WTC11 (cell line): ENCODE data around the gene IRS1. TPM values are rescaled to one million over a fixed set of nuclear protein-coding genes. Genes with fewer than 3 reads are reported as not detected.

Experiments used
- ATAC-seq: fragments of 200-7000 bp; cut with Tn5 transposase; 2 replicates; pipeline ENCODE4 v1.10.0; 2021; ENCODE audit warnings: mild to moderate bottlenecking, moderate library complexity
- CTCF ChIA-PET: fragments of 300-600 bp; sonication (Branson Sonifier 250); formaldehyde crosslinking; loops from one replicate; lab custom pipeline; 2021; ENCODE audit warnings: antibody characterized with exemption; lab: Charles Lee
- POLR2A ChIA-PET: fragments of 350-600 bp; sonication (Branson Sonifier 250); formaldehyde crosslinking; loops from one replicate; lab custom pipeline; 2021; ENCODE audit warnings: antibody characterized with exemption; lab: Charles Lee
- DNase-seq: peaks from one replicate; pipeline ENCODE4 v3.0.0; 2021; ENCODE audit warnings: low spot score
- H3K27ac Mint-ChIP-seq: 2 replicates; pipeline ENCODE4 v1.8.0; 2021; ENCODE audit warnings: mixed read lengths
- H3K27me3 Mint-ChIP-seq: 2 replicates; pipeline ENCODE4 v1.8.0; 2021; ENCODE audit warnings: low read depth, mild to moderate bottlenecking, moderate library complexity, mixed read lengths
- H3K36me3 Mint-ChIP-seq: 2 replicates; pipeline ENCODE4 v1.8.0; 2021; ENCODE audit warnings: mixed read lengths
- H3K4me1 Mint-ChIP-seq: 2 replicates; pipeline ENCODE4 v1.8.0; 2022; ENCODE audit warnings: mixed read lengths
- H3K4me3 Mint-ChIP-seq: 2 replicates; pipeline ENCODE4 v1.8.0; 2021; ENCODE audit warnings: mild to moderate bottlenecking, moderate library complexity, mixed read lengths
- H3K9me3 Mint-ChIP-seq: 2 replicates; pipeline ENCODE4 v1.8.0; 2021; ENCODE audit warnings: mixed read lengths
- CREB1 ChIP-seq: sonication (generic); formaldehyde crosslinking; IDR thresholded peaks from 2 replicates; pipeline ENCODE4 v1.8.0; 2023; ENCODE audit warnings: mild to moderate bottlenecking, missing genetic modification reagents
- EMX1 ChIP-seq: fragments of 250-450 bp; sonication (Bioruptor Pico); IDR thresholded peaks from 2 replicates; pipeline ENCODE4 v1.8.0; 2021; ENCODE audit warnings: mild to moderate bottlenecking
- FOXJ3 ChIP-seq: sonication (generic); formaldehyde crosslinking; IDR thresholded peaks from 2 replicates; pipeline ENCODE4 v1.9.0; 2021; ENCODE audit warnings: missing genetic modification reagents, mild to moderate bottlenecking, borderline replicate concordance
- FOXK1 ChIP-seq: sonication (generic); formaldehyde crosslinking; IDR thresholded peaks from 2 replicates; pipeline ENCODE4 v1.8.0; 2022; ENCODE audit warnings: mild to moderate bottlenecking, moderate library complexity, missing genetic modification reagents
- GRHL2 ChIP-seq: fragments of 250-450 bp; sonication (Bioruptor Pico); IDR thresholded peaks from 2 replicates; pipeline ENCODE4 v1.8.0; 2022; ENCODE audit warnings: mild to moderate bottlenecking, moderate library complexity; ENCODE audit not compliant: insufficient replicate concordance, severe bottlenecking
- KAT7 ChIP-seq: sonication (generic); formaldehyde crosslinking; IDR thresholded peaks from 2 replicates; pipeline ENCODE4 v1.8.1; 2023; ENCODE audit warnings: missing genetic modification reagents, mild to moderate bottlenecking, borderline replicate concordance
- MXD4 ChIP-seq: fragments of 250-450 bp; sonication (Bioruptor Pico); IDR thresholded peaks from 2 replicates; pipeline ENCODE4 v1.8.0; 2021; ENCODE audit warnings: mild to moderate bottlenecking, moderate library complexity, borderline replicate concordance
- NFATC4 ChIP-seq: fragments of 250-450 bp; sonication (Bioruptor Pico); IDR thresholded peaks from 2 replicates; pipeline ENCODE4 v1.9.0; 2021; ENCODE audit warnings: mild to moderate bottlenecking
- NR1H2 ChIP-seq: sonication (generic); formaldehyde crosslinking; IDR thresholded peaks from 2 replicates; pipeline ENCODE4 v1.9.0; 2021; ENCODE audit warnings: mild to moderate bottlenecking, moderate library complexity, missing genetic modification reagents
- NR2C2 ChIP-seq: sonication (generic); formaldehyde crosslinking; IDR thresholded peaks from 2 replicates; pipeline ENCODE4 v1.8.0; 2022; ENCODE audit warnings: mild to moderate bottlenecking, missing genetic modification reagents
- NR3C1 ChIP-seq: sonication (generic); formaldehyde crosslinking; conservative IDR thresholded peaks from 2 replicates; pipeline ENCODE4 v1.8.1; 2023; ENCODE audit warnings: low read depth, mild to moderate bottlenecking, missing genetic modification reagents
- RELA ChIP-seq: sonication (generic); formaldehyde crosslinking; IDR thresholded peaks from 2 replicates; pipeline ENCODE4 v1.8.1; 2022; ENCODE audit warnings: missing genetic modification reagents, mild to moderate bottlenecking, borderline replicate concordance
- RORB ChIP-seq: fragments of 250-450 bp; sonication (Bioruptor Pico); IDR thresholded peaks from 2 replicates; pipeline ENCODE4 v1.9.0; 2021; ENCODE audit warnings: mild to moderate bottlenecking
- ZNF138 ChIP-seq: sonication (generic); formaldehyde crosslinking; conservative IDR thresholded peaks from 2 replicates; pipeline ENCODE4 v1.8.1; 2022; ENCODE audit warnings: mild to moderate bottlenecking, moderate library complexity, missing genetic modification reagents
- ZNF423 ChIP-seq: fragments of 250-450 bp; sonication (Bioruptor Pico); IDR thresholded peaks from 2 replicates; pipeline ENCODE4 v2.1.2; 2022; ENCODE audit warnings: mild to moderate bottlenecking, moderate library complexity
- total RNA-seq: library from RNA; stranded (reverse); gene quantifications from 3 replicates; pipeline ENCODE4 v1.2.3, GENCODE V29; 2021
- TF ChIP-seq, protein P1 (sequence below): sonication (generic); formaldehyde crosslinking; IDR thresholded peaks from 2 replicates; pipeline ENCODE4 v1.8.0; 2023; ENCODE audit warnings: mild to moderate bottlenecking, missing genetic modification reagents
- TF ChIP-seq, protein P2 (sequence below): fragments of 250-450 bp; sonication (Bioruptor Pico); IDR thresholded peaks from 2 replicates; pipeline ENCODE4 v1.9.0; 2021; ENCODE audit warnings: mild to moderate bottlenecking, borderline replicate concordance
- TF ChIP-seq, protein P3 (sequence below): sonication (generic); formaldehyde crosslinking; IDR thresholded peaks from 2 replicates; pipeline ENCODE4 v1.8.1; 2022; ENCODE audit warnings: low read depth, missing genetic modification reagents, borderline replicate concordance
- TF ChIP-seq, protein P4 (sequence below): fragments of 200-600 bp; IDR thresholded peaks from 2 replicates; pipeline ENCODE4 v1.8.0; 2022; ENCODE audit warnings: antibody characterized with exemption
- TF ChIP-seq, protein P5 (sequence below): fragments of 250-450 bp; sonication (Bioruptor Pico); IDR thresholded peaks from 2 replicates; pipeline ENCODE4 v1.9.0; 2021; ENCODE audit warnings: moderate library complexity, mild to moderate bottlenecking, inconsistent platforms, borderline replicate concordance
- TF ChIP-seq, protein P6 (sequence below): sonication (generic); formaldehyde crosslinking; IDR thresholded peaks from 2 replicates; pipeline ENCODE4 v1.8.0; 2022; ENCODE audit warnings: mild to moderate bottlenecking, missing genetic modification reagents
- TF ChIP-seq, protein P7 (sequence below): sonication (generic); formaldehyde crosslinking; IDR thresholded peaks from 2 replicates; pipeline ENCODE4 v1.8.1; 2023; ENCODE audit warnings: mild to moderate bottlenecking, missing genetic modification reagents

The IRS1 gene
- total RNA-seq, 1 experiment from 2014 or later, result 22.9 TPM

DNA sequence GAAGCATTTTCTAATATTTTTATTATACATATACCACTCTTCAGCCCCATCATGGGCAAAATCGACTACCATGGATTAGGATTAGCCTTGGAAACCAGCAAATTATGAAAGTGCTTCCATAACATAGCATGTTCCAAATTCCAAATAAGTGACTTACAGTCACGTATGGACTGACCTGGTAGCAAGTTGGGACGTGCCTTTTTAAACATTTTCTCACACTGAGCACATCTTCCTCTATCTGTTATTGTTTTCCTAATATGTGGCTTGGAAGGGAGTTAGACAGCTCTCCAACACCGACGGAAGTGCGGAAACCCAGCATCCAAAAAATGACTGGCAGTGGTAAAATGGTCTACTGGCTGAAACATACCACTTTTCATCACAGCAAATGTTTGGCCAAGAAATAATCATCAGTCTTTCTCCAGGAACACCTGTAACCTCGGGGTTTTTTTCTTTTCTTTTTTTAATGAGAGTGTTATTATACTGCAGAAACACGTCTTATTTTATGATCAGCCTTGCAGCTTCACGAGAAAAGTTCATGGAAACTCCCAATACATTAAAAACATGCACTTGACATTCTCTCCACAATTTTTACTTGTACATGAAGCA, 107.0 kb downstream of the IRS1 start:
- TF ChIP-seq, protein P1, sequence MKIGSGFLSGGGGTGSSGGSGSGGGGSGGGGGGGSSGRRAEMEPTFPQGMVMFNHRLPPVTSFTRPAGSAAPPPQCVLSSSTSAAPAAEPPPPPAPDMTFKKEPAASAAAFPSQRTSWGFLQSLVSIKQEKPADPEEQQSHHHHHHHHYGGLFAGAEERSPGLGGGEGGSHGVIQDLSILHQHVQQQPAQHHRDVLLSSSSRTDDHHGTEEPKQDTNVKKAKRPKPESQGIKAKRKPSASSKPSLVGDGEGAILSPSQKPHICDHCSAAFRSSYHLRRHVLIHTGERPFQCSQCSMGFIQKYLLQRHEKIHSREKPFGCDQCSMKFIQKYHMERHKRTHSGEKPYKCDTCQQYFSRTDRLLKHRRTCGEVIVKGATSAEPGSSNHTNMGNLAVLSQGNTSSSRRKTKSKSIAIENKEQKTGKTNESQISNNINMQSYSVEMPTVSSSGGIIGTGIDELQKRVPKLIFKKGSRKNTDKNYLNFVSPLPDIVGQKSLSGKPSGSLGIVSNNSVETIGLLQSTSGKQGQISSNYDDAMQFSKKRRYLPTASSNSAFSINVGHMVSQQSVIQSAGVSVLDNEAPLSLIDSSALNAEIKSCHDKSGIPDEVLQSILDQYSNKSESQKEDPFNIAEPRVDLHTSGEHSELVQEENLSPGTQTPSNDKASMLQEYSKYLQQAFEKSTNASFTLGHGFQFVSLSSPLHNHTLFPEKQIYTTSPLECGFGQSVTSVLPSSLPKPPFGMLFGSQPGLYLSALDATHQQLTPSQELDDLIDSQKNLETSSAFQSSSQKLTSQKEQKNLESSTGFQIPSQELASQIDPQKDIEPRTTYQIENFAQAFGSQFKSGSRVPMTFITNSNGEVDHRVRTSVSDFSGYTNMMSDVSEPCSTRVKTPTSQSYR (CRISPR knock-in tag), result no peak
- TF ChIP-seq ZNF423 (CRISPR knock-in tag) (no peak), EMX1 (CRISPR knock-in tag) (no peak), FOXK1 (CRISPR knock-in tag) (no peak), KAT7 (no peak), CREB1 (CRISPR knock-in tag) (no peak), ZNF138 (no peak), NR3C1 (no peak), MXD4 (CRISPR knock-in tag) (no peak), NFATC4 (no peak)
- TF ChIP-seq, protein P2, sequence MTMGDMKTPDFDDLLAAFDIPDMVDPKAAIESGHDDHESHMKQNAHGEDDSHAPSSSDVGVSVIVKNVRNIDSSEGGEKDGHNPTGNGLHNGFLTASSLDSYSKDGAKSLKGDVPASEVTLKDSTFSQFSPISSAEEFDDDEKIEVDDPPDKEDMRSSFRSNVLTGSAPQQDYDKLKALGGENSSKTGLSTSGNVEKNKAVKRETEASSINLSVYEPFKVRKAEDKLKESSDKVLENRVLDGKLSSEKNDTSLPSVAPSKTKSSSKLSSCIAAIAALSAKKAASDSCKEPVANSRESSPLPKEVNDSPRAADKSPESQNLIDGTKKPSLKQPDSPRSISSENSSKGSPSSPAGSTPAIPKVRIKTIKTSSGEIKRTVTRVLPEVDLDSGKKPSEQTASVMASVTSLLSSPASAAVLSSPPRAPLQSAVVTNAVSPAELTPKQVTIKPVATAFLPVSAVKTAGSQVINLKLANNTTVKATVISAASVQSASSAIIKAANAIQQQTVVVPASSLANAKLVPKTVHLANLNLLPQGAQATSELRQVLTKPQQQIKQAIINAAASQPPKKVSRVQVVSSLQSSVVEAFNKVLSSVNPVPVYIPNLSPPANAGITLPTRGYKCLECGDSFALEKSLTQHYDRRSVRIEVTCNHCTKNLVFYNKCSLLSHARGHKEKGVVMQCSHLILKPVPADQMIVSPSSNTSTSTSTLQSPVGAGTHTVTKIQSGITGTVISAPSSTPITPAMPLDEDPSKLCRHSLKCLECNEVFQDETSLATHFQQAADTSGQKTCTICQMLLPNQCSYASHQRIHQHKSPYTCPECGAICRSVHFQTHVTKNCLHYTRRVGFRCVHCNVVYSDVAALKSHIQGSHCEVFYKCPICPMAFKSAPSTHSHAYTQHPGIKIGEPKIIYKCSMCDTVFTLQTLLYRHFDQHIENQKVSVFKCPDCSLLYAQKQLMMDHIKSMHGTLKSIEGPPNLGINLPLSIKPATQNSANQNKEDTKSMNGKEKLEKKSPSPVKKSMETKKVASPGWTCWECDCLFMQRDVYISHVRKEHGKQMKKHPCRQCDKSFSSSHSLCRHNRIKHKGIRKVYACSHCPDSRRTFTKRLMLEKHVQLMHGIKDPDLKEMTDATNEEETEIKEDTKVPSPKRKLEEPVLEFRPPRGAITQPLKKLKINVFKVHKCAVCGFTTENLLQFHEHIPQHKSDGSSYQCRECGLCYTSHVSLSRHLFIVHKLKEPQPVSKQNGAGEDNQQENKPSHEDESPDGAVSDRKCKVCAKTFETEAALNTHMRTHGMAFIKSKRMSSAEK (CRISPR knock-in tag), result no peak
- TF ChIP-seq, protein P3, sequence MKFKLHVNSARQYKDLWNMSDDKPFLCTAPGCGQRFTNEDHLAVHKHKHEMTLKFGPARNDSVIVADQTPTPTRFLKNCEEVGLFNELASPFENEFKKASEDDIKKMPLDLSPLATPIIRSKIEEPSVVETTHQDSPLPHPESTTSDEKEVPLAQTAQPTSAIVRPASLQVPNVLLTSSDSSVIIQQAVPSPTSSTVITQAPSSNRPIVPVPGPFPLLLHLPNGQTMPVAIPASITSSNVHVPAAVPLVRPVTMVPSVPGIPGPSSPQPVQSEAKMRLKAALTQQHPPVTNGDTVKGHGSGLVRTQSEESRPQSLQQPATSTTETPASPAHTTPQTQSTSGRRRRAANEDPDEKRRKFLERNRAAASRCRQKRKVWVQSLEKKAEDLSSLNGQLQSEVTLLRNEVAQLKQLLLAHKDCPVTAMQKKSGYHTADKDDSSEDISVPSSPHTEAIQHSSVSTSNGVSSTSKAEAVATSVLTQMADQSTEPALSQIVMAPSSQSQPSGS (CRISPR knock-in tag), result no peak
- TF ChIP-seq, protein P4, sequence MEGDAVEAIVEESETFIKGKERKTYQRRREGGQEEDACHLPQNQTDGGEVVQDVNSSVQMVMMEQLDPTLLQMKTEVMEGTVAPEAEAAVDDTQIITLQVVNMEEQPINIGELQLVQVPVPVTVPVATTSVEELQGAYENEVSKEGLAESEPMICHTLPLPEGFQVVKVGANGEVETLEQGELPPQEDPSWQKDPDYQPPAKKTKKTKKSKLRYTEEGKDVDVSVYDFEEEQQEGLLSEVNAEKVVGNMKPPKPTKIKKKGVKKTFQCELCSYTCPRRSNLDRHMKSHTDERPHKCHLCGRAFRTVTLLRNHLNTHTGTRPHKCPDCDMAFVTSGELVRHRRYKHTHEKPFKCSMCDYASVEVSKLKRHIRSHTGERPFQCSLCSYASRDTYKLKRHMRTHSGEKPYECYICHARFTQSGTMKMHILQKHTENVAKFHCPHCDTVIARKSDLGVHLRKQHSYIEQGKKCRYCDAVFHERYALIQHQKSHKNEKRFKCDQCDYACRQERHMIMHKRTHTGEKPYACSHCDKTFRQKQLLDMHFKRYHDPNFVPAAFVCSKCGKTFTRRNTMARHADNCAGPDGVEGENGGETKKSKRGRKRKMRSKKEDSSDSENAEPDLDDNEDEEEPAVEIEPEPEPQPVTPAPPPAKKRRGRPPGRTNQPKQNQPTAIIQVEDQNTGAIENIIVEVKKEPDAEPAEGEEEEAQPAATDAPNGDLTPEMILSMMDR, result no peak
- ChIA-PET POLR2A (no interaction called here), CTCF (no interaction called here)
- H3K36me3 Mint-ChIP-seq, result peaks cover 3% of the 10 kb centered on the region
- no peak overlapping the region for H3K4me3 Mint-ChIP-seq
- no peaks in the 10 kb centered on the region for H3K27me3 Mint-ChIP-seq
- peaks cover 15% of the 10 kb centered on the region for H3K9me3 Mint-ChIP-seq
- no peak for ATAC-seq
- H3K4me1 Mint-ChIP-seq, result peaks cover 50% of the 10 kb centered on the region
- H3K27ac Mint-ChIP-seq, result no peak overlapping the region
- no peak for DNase-seq

DNA sequence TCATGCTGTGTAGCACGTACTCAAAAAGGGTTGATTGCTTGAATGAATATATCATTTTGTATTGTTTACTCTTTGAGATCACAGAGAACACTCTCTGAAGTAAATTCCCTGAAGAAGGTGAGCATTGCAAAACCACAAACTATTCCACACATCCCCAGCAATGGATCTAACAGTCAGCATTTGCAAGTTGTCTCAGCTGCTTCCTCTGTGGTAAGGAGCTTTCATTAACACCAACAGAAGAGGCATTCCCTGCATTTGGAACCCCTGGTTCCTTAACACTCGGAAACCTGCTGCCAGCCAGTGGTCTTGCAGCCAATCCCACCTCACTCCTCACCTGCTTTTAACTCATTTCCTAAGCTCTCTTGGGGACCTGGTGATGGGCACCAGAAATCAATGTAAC, 108.4 kb downstream of the IRS1 start:
- Mint-ChIP-seq H3K4me3 (no peak overlapping the region; the same call in 1 of the 2 replicates), H3K9me3 (peaks cover 15% of the 10 kb centered on the region), H3K27me3 (no peaks in the 10 kb centered on the region), H3K27ac (peak overlapping the region; percentile 22; the same call in 1 of the 2 replicates), H3K36me3 (peaks cover 3% of the 10 kb centered on the region), H3K4me1 (peaks cover 49% of the 10 kb centered on the region)
- ChIA-PET CTCF (interaction anchor here (1.5 kb wide), 1 partner anchor 69 kb away, joined by 4 read pairs; no protein-coding TSS in a partner anchor), POLR2A (no interaction called here)
- ATAC-seq (peak; percentile 74), DNase-seq (no peak)
- TF ChIP-seq, protein P5, sequence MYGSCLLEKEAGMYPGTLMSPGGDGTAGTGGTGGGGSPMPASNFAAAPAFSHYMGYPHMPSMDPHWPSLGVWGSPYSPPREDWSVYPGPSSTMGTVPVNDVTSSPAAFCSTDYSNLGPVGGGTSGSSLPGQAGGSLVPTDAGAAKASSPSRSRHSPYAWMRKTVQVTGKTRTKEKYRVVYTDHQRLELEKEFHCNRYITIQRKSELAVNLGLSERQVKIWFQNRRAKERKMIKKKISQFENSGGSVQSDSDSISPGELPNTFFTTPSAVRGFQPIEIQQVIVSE (CRISPR knock-in tag), result no peak
- TF ChIP-seq NR1H2 (CRISPR knock-in tag), result no peak
- TF ChIP-seq, protein P6, sequence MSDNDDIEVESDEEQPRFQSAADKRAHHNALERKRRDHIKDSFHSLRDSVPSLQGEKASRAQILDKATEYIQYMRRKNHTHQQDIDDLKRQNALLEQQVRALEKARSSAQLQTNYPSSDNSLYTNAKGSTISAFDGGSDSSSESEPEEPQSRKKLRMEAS (CRISPR knock-in tag), result no peak
- TF ChIP-seq GRHL2 (CRISPR knock-in tag), result no peak
- TF ChIP-seq RORB (CRISPR knock-in tag), result no peak
- TF ChIP-seq RELA (CRISPR knock-in tag), result no peak
- no peak for TF ChIP-seq FOXJ3 (CRISPR knock-in tag)
- no peak for TF ChIP-seq EMX1 (CRISPR knock-in tag)
- TF ChIP-seq NR2C2 (CRISPR knock-in tag), result no peak
- TF ChIP-seq, protein P7, sequence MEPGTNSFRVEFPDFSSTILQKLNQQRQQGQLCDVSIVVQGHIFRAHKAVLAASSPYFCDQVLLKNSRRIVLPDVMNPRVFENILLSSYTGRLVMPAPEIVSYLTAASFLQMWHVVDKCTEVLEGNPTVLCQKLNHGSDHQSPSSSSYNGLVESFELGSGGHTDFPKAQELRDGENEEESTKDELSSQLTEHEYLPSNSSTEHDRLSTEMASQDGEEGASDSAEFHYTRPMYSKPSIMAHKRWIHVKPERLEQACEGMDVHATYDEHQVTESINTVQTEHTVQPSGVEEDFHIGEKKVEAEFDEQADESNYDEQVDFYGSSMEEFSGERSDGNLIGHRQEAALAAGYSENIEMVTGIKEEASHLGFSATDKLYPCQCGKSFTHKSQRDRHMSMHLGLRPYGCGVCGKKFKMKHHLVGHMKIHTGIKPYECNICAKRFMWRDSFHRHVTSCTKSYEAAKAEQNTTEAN (CRISPR knock-in tag), result no peak
